Stimulated activated CD4-positive, alpha-beta T cell treated with anti-CD3 and anti-CD28 coated beads, Interleukin-2, amount 100 ng/mL, for 24 hours (primary cell): ENCODE results near the gene AP1AR.
"Not testable (repeated sequence)": the region's sequence is repeated elsewhere in the genome, so short reads cannot be mapped to it uniquely, and the experiment has no call there.

ENCODE experiments used
- DNase-seq, 2 donors: peaks; one replicate each; pipeline ENCODE4 v3.0.0-alpha.2; 2020

Gene AP1AR

DNA sequence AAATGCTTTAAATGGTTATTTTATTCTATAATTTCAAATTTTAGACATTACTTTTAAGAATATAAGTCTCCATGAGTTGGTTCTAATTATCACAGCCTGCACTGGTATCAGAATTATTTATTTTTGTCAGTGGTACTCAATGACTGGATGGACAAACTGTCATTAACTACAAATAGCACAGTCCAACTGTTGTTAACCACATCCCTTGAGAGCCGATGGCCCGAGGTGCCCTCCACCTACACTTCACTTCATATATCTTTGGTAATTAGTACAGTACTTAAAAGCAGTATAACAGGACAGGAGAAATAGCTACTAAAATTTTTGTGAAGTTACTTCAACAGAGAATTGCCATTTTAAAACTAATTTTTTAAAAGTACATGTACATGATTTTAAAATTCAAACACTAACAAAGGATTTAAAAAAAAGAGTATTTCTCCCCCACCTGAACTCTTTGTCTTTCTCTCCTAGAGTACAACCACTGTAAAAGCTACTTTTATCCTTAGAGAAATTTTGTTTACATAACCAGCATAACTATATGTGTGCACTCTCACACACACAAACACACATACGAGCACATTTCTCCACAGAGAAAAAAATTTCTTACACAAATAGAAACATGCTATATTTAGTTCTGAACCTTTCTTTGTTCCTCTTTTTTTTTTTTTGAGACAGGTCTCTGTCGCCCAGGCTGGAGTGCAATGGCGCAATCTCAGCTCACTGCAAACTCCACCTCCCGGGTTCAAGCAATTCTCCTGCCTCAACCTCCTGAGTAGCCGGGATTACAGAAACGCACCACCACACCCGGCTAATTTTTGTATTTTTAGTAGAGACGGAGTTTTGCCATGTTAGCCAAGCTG is 47.7 kb downstream of the AP1AR start:
- no peak for DNase-seq

DNA sequence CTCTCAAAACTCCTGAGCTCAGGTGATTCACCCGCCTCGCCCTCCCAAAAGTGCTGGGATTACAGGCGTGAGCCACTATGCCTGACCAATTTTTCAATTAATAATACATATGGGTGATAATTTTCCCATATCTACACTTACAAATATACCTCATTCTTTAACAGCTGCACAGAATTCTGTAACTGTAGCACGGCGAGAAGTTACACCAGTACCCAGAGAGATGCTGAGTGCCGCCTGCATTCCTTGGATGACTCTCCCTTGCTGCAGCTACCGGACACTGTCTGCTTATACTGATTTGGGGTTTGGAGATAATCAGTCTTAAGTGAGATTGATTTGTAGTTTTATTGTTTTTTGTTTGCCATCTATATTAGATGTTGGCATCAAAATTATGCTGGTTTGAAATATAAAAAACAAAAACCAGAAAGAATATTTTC is 48.3 kb downstream of the AP1AR start:
- DNase-seq: no peak

DNA sequence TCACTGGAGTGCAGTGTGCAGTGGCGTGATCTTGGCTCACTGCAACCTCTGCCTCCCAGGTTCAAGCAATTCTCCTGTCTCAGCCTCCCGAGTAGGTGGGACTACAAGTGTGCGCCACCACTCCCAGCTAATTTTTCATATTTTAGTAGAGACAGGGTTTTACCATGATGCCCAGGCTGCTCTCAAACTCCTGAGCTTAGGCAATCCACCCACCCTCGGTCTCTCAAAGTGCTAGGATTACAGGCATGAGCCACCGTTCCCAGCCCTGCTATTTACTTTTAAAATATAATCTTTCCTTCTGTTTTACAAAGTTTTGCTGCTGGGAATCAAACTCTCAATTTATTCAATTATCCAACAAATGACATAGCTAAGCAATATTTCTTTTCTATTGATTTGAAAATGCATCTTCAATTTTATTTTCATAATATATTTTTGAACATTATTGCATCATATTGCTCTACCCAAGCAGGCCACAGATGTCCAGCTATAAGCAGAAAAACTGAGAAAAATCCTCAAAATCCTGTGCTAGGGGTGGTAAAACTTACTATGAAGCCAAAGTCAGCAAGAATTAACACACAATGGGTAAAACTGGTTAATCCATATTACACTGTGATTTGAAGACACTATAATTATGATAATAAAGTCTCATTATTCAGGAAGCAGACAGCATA is 48.9 kb downstream of the AP1AR start:
- DNase-seq: no peak

DNA sequence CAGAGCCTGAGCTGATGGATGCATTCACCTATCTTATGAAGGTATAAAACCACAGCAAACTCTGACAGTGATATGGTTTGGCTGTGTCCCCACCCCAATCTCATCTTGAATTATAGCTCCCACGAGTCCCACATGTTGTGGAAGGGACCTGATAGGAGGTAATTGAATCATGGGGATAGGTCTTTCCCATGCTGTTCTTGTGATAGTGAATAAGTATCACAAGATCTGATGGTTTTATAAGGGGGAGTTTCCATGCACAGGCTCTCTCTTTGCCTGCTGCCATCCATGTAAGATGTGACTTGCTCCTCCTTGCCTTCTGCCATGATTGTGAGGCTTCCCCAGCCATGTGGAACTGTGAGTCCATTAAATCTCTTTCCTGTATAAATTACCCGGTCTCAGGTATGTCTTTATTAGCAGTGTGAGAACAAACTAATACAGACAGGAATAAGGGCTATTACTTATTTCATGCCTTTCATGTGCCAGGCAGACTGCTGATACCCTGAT is 50.4 kb downstream of the AP1AR start:
- not testable (repeated sequence) for DNase-seq

DNA sequence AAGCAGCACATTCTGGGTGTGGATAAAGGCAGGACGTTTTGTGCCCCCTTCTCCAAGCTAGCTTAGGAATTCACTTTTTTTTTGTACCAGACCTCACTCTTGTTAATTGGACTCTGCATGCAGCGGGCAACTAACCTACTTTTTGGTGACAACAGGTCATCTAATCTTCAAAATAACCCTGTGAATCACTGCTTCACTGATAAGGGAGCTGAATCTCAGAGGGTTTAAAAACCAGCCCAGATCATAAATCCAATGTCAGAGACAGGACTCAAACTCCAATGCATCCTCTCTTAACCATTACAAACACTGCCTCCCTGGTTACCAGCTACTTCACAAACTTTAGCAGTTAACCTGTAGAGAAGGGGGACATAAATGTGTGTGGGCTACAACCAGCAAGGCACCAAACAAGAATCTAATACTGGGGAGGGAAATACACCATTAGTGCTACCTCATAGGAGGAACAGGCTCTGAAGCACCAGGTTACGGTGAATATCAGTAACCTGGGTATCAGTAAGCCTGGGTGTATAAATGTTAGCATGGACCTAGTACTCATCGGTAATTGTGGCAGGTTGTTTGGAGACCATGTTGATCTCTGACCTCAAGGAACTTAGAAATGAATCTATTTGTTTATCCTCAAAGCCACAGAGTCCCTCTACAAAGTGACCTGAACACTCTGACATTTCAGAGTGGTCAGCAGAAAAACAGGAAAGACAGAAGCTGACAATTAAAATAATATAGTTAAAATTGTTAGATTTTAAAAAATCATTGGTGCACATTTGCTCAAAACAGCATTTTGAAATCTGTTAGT is 51.5 kb downstream of the AP1AR start:
- DNase-seq: no peak

DNA sequence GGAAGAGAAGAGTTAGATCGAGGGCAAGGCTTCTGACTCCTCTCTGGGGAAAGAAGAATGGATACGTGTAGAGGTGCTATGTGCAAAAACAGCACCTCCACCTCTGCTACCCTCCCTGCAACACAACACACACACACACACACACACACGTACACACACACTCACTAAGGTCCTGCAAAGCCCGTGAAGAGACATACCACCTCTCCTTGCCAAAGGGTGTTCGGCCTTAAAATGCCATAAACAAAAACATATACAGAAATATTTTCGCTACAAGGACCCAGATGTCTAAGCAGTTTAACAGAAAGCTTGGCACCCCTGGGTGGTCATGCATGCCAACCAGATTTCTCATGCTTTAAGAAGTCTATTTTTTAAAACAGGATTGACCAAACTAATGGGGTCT is 52.6 kb downstream of the AP1AR start:
- DNase-seq: no peak

DNA sequence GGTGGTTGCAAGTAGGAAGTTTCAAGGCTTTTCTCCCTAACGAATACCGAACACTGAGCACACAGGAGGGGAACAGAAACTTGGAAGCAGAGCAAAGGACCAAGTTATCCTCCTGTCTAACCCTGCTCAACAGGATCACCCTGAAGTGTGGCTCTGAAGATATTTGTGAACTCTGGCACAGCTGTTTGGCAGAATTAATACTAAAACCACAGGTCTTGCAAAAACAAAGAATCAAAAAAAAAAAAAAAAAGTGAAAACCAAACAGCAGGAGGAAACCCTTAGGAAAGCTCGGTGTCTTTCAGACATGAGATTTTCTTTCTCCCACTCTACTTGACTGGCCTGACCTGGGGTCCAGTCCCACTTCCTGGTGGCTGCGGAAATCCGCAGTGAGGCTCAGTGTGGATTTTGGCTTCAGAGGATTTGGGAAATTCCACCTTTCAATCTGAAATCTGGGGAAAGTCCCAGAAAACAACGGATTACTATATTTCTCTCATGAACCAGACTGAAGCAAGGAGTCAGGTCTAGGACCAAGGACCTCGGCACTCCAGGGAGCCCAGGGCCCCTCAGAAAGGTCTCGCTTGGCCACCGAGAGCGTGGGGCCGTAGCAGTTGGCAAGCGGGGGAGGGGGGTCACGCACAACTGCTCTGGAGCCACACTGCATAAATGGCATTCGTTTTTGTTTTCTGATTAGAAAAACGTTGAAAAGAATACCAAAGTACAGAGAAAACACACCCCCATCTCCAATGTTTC is 53.2 kb downstream of the AP1AR start:
- DNase-seq: peak in 1 of 2 donors; percentile 23

DNA sequence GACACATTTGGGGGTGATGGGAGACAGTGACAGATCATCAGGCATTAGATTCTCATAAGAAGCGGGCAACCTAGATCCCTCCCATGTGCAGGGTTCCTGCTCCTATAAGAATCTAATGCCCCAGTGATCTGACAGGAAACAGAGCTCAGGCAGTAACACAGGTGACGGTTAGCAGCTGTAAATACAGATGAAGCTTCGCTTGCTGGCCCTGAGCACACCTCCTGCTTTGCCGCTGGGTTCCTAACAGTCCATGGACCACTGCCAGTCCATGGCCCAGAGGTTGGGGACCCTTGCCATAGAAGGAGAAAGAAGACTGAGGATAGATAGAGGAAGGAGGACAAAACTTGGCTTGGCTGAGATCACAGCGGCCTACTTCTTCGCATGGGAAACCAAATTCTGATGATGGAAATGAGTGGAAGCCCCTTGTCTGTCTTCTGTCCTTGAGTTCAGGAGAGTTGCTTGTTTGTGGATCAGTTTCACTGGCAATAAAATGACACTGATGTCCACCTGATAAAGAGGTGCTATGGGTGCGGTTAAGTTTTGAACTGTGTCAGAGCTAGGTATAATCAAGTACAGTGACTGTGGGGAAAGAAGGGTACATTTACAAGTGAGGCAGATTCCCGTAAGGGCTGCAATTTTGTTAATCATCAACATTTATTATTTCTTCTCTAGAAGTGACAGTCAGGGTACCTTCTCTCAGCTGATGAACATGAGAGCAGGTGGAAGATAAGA is 55.8 kb downstream of the AP1AR start:
- no peak for DNase-seq

DNA sequence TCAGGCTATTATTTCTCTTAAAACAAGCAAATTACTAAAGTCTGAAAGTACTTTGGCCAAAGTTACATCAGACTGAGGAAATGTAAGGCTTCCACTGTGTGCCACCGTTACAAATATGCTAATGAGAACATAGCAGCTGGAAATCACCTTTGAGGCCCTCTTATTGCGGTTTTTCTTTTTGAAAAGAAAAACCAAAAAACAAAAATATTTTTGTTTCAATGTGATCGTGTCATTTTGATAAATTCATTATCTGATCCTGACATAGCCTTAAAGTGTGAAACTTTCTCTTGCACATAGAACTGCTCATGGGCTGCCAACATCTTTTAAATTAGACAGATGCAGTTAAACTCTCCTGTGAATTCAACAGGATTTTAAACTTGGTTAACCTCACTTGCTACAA is 56.9 kb downstream of the AP1AR start:
- no peak for DNase-seq

DNA sequence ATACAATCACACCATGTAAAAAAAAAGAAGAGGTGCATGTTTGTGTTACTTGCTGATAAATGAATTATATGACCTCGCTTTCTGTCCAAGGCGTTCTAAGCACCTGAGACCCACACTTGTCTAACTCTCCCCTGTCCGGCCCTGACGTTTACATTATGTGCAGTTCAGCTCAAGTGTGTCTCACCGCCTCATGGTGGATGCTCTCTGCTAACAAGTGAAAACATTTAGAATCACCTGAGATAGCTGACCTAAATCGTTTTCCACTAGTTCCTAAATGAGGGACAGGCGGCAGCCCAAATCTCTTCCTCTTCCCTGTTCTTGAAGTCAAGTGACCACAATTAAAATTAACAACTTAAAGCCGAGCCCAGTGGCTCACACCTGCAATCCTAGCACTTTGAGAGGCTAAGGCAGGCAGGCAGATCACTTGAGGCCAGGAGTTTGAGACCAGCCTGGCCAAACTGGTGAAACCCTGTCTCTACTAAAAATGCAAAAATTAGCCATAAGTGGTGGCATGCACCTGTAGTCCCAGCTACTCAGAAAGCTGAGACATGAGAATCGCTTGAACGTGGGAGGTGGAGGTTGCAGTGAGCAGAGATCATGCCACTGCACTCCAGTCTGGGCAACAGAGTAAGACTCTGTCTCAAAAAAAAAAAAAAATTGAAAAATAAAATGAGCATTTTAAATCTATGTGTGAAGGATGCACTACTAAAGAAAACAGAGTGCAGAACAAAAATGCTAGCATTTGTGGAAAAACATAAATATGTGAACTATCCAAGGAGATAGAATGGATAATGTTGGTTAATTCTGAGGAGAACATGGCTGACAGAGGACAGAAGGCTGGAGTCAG is 58.0 kb downstream of the AP1AR start:
- no peak for DNase-seq

DNA sequence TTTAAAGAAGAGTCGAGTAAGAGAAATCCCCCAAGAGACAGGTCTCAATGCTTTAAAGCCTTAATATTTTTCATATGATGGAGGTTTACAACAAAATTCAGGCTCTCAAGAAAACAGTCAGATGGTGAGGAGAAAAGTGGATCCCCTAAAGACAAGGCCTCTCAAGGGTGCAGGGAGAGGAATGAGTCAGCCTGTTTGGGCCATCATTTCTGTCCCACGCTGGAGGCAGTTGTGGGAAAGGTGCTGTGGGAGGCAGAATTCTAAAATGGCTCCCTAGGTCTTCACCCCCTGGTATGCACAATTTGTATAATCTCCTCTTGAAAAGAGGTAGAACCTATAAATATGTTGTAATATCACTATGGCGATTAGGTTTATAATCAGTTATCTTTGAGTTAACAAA is 58.8 kb downstream of the AP1AR start:
- peak in 1 of 2 donors; percentile 31 for DNase-seq

DNA sequence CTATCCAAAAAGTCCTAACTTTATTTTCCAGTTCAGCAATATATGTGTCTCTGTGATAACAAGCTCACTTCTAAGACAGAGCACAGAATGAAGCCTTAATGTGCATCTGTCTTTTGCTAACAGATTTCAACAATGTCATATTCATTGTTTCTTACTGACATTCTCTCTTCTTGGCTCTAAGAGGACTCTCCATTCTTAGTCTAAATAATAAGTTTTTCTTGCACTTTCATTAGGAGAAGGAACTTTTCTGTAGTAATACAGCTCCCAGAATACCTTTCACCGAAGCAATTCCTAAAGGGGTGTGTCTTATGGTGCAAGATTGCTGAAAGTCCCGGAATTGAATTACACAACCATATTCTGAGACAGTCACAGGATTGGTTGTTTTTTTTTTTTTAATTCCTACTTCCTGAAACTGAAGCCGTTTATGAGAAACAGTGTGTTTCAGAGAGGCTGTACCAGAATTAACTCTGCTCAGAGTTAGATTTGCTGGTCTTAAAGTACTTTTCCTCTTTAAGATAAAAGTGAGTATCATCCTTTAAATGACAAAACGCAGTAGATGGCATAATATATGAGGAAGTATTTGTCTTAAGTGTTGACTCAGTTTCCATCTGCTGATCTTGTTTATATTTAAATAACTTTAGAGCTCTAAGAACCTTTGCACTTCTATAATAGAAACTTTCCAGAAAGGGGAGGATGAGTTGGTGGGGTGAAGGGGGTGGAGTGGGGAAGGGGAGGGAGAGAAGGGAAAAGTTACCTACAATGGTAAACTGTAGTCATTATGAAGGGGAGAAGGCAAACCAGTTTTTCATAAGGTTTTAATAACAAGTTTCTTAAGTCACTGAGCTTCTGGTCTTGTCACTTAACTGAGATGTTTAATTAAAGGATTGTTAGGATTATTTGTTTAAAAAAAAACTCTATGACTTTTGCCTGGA is 65.6 kb downstream of the AP1AR start, which contains the start of gene ALPK1:
ALPK1 (plus strand) TSS at position 421 of the 932 bp plus-strand sequence.
- DNase-seq: no peak

DNA sequence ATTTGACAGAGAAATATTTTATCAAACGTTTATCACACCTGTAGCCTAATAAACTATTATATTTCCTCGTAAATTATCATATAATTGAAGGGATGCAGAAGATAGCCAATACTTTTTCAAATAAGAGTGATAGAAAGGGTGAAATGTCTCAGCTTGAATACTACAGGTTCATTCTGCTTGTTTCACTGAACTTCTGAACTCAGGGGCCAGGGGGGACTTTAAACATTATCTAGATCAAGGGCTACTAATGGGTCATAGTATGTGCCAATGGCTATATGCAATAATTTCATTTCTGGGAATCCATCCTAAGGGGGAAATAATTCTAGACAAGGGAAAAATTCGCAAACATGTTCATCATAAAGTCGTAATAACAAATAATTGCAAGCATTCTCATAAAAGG is 68.1 kb downstream of the AP1AR start:
- DNase-seq: no peak

DNA sequence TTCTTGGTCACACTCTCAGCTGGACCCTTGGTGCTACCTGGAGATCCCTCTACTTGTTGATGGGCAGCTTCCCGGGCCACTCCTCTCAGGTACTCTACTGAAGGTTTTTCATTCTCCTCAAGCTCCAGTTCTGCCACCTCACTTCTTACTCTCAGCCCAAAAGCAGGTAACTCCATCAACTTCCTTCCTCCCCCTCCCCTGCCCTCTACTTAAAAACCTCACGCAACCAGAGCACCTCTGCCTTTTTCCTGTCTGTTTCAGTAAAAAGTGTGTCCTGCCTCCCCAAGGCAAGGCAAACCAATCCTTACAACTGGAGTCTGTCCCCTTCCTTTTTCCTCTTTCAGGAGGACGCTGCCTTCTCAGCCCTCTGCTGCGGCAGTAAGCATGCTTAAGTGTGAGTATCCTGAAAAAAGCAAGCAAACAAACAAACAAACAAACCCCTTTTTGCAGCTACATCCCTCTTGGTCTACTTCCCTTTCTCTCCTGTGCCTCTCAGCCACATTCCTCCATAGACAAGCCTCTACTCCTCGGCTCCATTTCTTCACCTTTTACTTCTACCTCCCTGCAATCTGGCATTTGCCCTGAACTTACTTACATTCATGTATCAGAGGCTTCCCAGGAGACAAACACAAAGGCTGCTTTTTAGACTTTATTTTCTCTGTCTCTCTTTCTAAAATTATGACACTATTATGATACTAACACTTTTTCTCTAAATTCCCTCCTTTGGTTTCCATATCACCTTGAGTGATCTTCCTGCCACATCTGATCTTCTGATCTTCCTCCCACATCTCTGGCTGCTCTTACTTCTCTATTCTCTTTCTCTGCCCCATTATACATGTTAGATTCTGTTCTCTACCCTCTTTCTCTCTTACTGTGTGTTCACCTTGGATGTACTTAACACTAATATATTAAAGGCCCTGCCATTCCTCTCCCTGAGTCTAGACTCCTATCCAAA is 71.0 kb downstream of the AP1AR start:
- DNase-seq: no peak

DNA sequence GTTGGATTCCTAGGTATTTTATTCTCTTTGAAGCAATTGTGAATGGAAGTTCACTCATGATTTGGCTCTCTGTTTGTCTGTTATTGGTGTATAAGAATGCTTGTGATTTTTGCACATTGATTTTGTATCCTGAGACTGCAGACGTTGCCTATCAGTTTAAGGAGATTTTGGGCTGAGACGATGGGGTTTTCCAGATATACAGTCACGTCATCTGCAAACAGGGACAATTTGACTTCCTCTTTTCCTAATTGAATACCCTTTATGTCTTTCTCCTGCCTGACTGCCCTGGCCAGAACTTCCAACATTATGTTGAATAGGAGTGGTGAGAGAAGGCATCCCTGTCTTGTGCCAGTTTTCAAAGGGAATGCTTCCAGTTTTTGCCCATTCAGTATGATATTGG is 73.9 kb downstream of the AP1AR start:
- not testable (repeated sequence) for DNase-seq

DNA sequence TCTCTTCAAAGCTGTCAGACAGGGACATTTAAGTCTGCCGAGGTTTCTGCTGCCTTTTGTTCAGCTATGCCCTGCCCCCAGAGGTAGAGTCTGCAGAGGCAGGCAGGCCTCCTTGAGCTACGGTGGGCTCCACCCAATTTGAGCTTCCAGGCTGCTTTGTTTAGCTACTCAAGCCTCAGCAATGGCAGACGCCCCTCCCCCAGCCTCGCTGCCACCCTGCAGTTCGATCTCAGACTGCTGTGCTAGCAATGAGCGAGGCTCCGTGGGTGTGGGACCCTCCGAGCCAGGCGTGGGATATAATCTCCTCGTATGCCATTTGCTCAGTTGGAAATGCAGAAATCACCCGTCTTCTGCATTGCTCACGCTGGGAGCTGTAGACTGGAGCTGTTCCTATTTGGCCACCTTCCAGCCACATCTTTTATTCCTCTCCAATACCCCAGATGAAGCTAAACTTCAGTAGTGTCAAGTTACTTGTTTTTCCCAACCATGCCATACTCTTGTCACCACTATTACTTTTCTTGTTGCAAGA is 77.7 kb downstream of the AP1AR start:
- peak in 1 of 2 donors; percentile 42 for DNase-seq

DNA sequence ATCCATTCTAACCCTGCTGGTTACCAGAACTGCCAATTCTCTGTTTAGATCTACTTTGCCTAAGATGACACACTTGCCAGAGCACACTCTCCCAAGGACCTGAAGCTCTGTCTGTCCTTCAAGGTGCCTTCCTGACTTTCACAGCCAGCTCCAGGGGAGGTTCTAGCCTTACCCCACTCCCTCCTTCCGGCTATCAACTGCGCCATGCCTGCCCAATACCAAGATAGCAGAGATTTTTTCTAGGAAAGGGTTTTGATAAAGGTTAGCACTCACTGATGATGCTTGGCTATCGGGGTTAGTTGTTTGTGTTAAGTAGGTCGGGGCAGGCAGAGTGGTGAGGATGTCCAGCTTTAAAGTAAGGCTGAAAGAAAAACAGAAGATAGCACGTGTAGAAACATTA is 79.9 kb downstream of the AP1AR start:
- DNase-seq: no peak

DNA sequence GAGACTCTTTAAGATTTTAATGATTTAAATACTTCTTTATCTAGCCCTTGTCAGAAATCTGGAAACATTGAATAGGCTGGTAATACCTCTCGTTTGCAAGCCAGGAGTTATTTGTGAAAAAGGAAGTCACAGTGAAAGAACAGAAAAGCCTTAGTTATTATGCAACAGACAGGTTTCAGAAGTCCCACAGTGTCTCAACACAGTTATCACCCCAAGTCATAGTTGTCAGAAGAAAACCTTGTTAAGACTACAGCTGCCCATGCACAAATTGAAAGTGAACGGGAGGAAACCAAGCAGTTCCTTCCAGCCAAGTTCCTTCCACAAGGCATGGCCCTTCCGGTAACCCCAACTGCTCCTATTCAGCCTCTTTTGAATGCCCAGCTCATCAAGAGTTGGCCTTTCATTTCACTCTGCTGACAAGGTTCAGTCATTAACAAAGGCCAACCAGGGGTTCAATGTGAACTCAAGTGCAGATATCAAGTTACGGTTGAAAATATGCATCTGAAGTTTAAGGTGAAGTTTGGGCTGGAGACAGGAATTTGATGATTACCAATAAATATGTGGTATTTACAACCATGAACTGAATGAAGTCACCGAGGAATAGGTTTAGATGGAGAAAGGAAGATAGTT is 81.1 kb downstream of the AP1AR start:
- DNase-seq: no peak
